Activated B cell treated with CpG ODN at 0.5 μM for 24 hours (primary cell): ENCODE measurements around the gene ARL15. TPM values are rescaled to one million over a fixed set of nuclear protein-coding genes. Genes with fewer than 3 reads are reported as not detected.

ENCODE experiments used
- ATAC-seq: fragments of 200-7000 bp; cut with Tn5 transposase; one replicate; pipeline ENCODE4 v1.10.0; 2021; ENCODE audit warnings: low read depth, mild to moderate bottlenecking, moderate library complexity
- CTCF ChIA-PET: fragments of 350-600 bp; sonication (Branson Sonifier 250); formaldehyde crosslinking; loops from one replicate; lab custom pipeline; 2021; ENCODE audit warnings: antibody characterized with exemption; lab: Charles Lee
- POLR2A ChIA-PET: fragments of 350-600 bp; sonication (Branson Sonifier 250); formaldehyde crosslinking; loops from one replicate; lab custom pipeline; 2021; ENCODE audit warnings: antibody characterized with exemption; lab: Charles Lee
- DNase-seq: peaks from one replicate; pipeline ENCODE4 v3.0.0; 2022
- H3K27ac Mint-ChIP-seq: one replicate; pipeline ENCODE4 v1.8.0; 2020; ENCODE audit warnings: mixed read lengths
- H3K27me3 Mint-ChIP-seq: one replicate; pipeline ENCODE4 v1.8.0; 2021; ENCODE audit warnings: mixed read lengths
- H3K36me3 Mint-ChIP-seq: one replicate; pipeline ENCODE4 v1.8.0; 2021; ENCODE audit warnings: low read depth, mixed read lengths
- H3K4me1 Mint-ChIP-seq: one replicate; pipeline ENCODE4 v1.8.0; 2021; ENCODE audit warnings: mixed read lengths
- H3K4me3 Mint-ChIP-seq: one replicate; pipeline ENCODE4 v1.8.0; 2020; ENCODE audit warnings: mild to moderate bottlenecking, mixed read lengths
- H3K9me3 Mint-ChIP-seq: one replicate; pipeline ENCODE4 v1.8.0; 2020; ENCODE audit warnings: mixed read lengths
- intact Hi-C: fragments of 100-400 bp; cut with micrococcal nuclease; formaldehyde crosslinking; loops from one replicate; pipeline ENCODE4 v1.15.1; 2024
- total RNA-seq: library from RNA; stranded (reverse); gene quantifications from 2 replicates; pipeline ENCODE4 v1.2.3, GENCODE V29; 2022
- TF ChIP-seq, protein P1 (sequence below): fragments of 200-600 bp; IDR thresholded peaks from one replicate; pipeline ENCODE4 v1.8.0; 2022; ENCODE audit warnings: antibody characterized with exemption, mild to moderate bottlenecking

ARL15 gene
- total RNA-seq, 1 donor from 2014 or later = 17.5 TPM

GRCh38 chr5:53922508-53923498 is 387.6 kb downstream of the ARL15 start:
- ChIA-PET POLR2A (no interaction called here), CTCF (no interaction called here)
- Mint-ChIP-seq H3K27ac (no peak overlapping the region), H3K4me3 (no peak overlapping the region), H3K9me3 (no peaks in the 10 kb centered on the region), H3K27me3 (no peaks in the 10 kb centered on the region), H3K4me1 (peaks cover 5% of the 10 kb centered on the region), H3K36me3 (no peaks in the 10 kb centered on the region)
- DNase-seq (no peak), ATAC-seq (no peak)
- TF ChIP-seq, protein P1, sequence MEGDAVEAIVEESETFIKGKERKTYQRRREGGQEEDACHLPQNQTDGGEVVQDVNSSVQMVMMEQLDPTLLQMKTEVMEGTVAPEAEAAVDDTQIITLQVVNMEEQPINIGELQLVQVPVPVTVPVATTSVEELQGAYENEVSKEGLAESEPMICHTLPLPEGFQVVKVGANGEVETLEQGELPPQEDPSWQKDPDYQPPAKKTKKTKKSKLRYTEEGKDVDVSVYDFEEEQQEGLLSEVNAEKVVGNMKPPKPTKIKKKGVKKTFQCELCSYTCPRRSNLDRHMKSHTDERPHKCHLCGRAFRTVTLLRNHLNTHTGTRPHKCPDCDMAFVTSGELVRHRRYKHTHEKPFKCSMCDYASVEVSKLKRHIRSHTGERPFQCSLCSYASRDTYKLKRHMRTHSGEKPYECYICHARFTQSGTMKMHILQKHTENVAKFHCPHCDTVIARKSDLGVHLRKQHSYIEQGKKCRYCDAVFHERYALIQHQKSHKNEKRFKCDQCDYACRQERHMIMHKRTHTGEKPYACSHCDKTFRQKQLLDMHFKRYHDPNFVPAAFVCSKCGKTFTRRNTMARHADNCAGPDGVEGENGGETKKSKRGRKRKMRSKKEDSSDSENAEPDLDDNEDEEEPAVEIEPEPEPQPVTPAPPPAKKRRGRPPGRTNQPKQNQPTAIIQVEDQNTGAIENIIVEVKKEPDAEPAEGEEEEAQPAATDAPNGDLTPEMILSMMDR = no peak
- intact Hi-C loops = no loop called here

- Mint-ChIP-seq H3K36me3 (no peaks in the 10 kb centered on the region), H3K4me3 (no peak overlapping the region), H3K27ac (no peak overlapping the region), H3K9me3 (no peaks in the 10 kb centered on the region), H3K27me3 (no peaks in the 10 kb centered on the region), H3K4me1 (peaks cover 6% of the 10 kb centered on the region)
- CTCF ChIA-PET = no interaction called here
- no peak for ATAC-seq
- POLR2A ChIA-PET = no interaction called here
- TF ChIP-seq, protein P1 = no peak
- no peak for DNase-seq
- intact Hi-C loops = no loop called here
Observed at GRCh38 chr5:53917826-53918225, 392.5 kb downstream of the ARL15 start.

DNA sequence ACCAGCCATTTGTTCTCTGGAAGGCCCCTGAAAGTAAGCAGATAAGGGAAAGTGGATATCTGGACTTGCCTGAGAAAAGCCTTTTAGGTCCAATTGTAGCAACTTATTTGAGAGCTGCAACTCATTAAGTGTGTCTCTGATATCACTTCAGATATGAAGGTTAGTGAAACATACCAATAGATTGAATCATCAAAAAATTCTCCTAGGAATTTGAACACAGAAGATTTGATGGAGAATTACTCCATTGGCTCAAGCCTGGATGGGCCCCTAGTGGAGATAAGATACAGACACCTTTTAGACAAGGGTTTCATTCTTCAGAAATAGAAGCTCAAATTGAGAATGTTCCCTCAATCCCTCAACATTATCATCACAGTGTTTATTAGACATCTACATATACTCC is 393.3 kb downstream of the ARL15 start:
- no peak overlapping the region for H3K27ac Mint-ChIP-seq
- no peak overlapping the region for H3K4me3 Mint-ChIP-seq
- CTCF ChIA-PET = interaction anchor here (0.5 kb wide), 1 partner anchor 77 kb away, joined by 3 read pairs; no protein-coding TSS in a partner anchor
- no peaks in the 10 kb centered on the region for H3K9me3 Mint-ChIP-seq
- POLR2A ChIA-PET = no interaction called here
- intact Hi-C loops = no loop called here
- no peaks in the 10 kb centered on the region for H3K27me3 Mint-ChIP-seq
- peaks cover 5% of the 10 kb centered on the region for H3K4me1 Mint-ChIP-seq
- DNase-seq (no peak), ATAC-seq (no peak)
- TF ChIP-seq, protein P1 = no peak
- no peaks in the 10 kb centered on the region for H3K36me3 Mint-ChIP-seq

- CTCF ChIA-PET = no interaction called here
Observed at GRCh38 chr5:53915120-53915519, 395.3 kb downstream of the ARL15 start.

DNA sequence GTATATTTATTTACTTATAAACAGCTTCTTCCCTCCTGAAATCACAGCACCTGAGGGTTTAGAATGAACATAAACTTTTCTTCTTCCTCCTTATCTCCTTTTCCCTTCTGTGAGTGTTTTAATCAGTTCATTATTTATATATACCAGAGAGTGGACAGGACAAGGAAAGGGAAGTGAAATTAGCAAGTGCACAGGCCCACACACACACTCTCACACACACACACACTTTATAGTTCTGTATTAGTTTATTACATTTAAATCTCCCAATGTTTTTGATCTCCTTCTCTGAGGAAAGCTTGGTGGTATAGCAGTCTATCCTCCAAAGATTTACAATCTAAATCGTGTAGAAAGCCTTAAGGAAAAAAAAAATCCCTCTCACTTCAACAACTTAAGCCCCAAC is 396.4 kb downstream of the ARL15 start:
- Mint-ChIP-seq H3K9me3 (no peaks in the 10 kb centered on the region), H3K36me3 (no peaks in the 10 kb centered on the region), H3K27me3 (no peaks in the 10 kb centered on the region), H3K4me1 (peaks cover 5% of the 10 kb centered on the region), H3K4me3 (no peak overlapping the region), H3K27ac (no peak overlapping the region)
- no peak for DNase-seq
- ATAC-seq = no peak
- TF ChIP-seq, protein P1 = no peak
- ChIA-PET CTCF (no interaction called here), POLR2A (no interaction called here)
- intact Hi-C loops = no loop called here

More at GRCh38 chr5:53915120-53915519, 395.3 kb downstream of the ARL15 start:
- H3K9me3 Mint-ChIP-seq = no peaks in the 10 kb centered on the region
- no peaks in the 10 kb centered on the region for H3K36me3 Mint-ChIP-seq
- TF ChIP-seq, protein P1 = no peak
- POLR2A ChIA-PET = no interaction called here
- H3K27ac Mint-ChIP-seq = no peak overlapping the region
- peaks cover 5% of the 10 kb centered on the region for H3K4me1 Mint-ChIP-seq
- no peaks in the 10 kb centered on the region for H3K27me3 Mint-ChIP-seq
- intact Hi-C loops = no loop called here
- no peak for ATAC-seq
- no peak for DNase-seq
- H3K4me3 Mint-ChIP-seq = no peak overlapping the region
